HCT116 (cell line): ENCODE measurements around the gene DNAJB7.

Source experiments
- ATF3 ChIP-seq: IDR thresholded peaks from 2 replicates; pipeline ENCODE4 v1.6.1; 2012
- CTCF ChIP-seq, 3 experiments: fragments of 200-600 bp in 1 of 3; sonication (generic) in 1 of 3; IDR thresholded peaks in 2 of 3; conservative IDR thresholded peaks in 1 of 3; 2 replicates each; pipeline ENCODE4 v1.5.1; 2012 to 2017; ENCODE audit warnings: low read depth in 2 of 3, low read length in 2 of 3, antibody characterized with exemption in 1 of 3, borderline replicate concordance in 1 of 3, control low read depth in 1 of 3, mild to moderate bottlenecking in 1 of 3, mixed read lengths in 1 of 3, mixed run types in 1 of 3, moderate library complexity in 1 of 3; ENCODE audit not compliant: insufficient read depth in 1 of 3
- ELF1 ChIP-seq: IDR thresholded peaks from 2 replicates; pipeline ENCODE4 v1.6.1; 2012; ENCODE audit warnings: low read depth, borderline replicate concordance
- MAX ChIP-seq: IDR thresholded peaks from 2 replicates; pipeline ENCODE4 v1.6.1; 2012
- RAD21 ChIP-seq: IDR thresholded peaks from 2 replicates; pipeline ENCODE4 v1.6.1; 2012; ENCODE audit warnings: low read depth, mild to moderate bottlenecking

GRCh38 chr22:40834619-40835018 lies 27.3 kb downstream of the DNAJB7 start:
- TF ChIP-seq ELF1 (no peak), MAX (no peak), CTCF (IDR thresholded peaks at IDR 0.05 in 2 of 3, conservative IDR thresholded peaks at IDR 0.05 in 1 of 3; ENCODE audit: borderline replicate concordance in 1 of 3, insufficient read depth in 1 of 3, low read depth in 2 of 3, low read length in 2 of 3) (no peak), RAD21 (no peak), ATF3 (no peak)
